ENCODE data around the gene FEN1. TPM values are rescaled to one million over a fixed set of nuclear protein-coding genes. Genes with fewer than 3 reads are reported as not detected.
A peak's percentile ranks its signal among the peaks of the same experiment; 100 is the strongest.

Gene FEN1
- total RNA-seq, 1 experiment from 2014 or later, result 21.5 TPM

DNA sequence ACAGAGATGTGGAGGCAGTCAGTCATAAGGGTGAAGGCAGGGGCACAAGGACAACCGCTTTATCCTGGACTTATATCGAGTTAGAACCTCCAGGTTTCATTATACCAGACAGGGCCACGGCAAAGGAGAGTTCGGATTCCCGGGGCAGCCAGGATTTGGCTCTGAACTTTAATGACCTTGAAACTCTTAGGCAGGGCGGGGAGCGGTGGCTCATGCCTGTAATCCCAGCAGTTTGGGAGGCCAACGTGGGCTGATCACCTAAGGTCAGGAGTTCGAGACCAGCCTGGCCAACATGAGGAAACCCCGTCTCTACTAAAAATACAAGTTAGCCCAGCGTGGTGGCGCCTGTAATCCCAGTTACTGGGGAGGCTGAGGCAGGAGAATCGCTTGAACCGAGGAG is 41.3 kb upstream of the FEN1 start:
- intact Hi-C loops (cut with micrococcal nuclease), result no loop called here
- H3K9me3 Mint-ChIP-seq (ENCODE audit: unreplicated experiment), result no peaks in the 10 kb centered on the region
- H3K4me1 Mint-ChIP-seq (ENCODE audit: insufficient read depth, unreplicated experiment), result peaks cover 9% of the 10 kb centered on the region
- no peaks in the 10 kb centered on the region for H3K36me3 Mint-ChIP-seq (ENCODE audit: insufficient read depth, unreplicated experiment)
- H3K4me3 Mint-ChIP-seq (ENCODE audit: unreplicated experiment), result no peak overlapping the region
- DNase-seq (ENCODE audit: unreplicated experiment), result no peak
- no peak overlapping the region for H3K27ac Mint-ChIP-seq (ENCODE audit: low read depth, unreplicated experiment)
- BruUV-seq (replicated peaks), result no TSS peak
- ChIA-PET POLR2A (interaction anchor here (0.6 kb wide), 1 partner anchor 97 kb away, joined by 3 read pairs; no protein-coding TSS in a partner anchor), CTCF (interaction anchor here (0.6 to 2.4 kb wide), 5 partner anchors 8 to 1783 kb away, joined by 3 to 12 read pairs (median 4); partner anchors contain the start of genes CPSF7 and SDHAF2)
- TF ChIP-seq CTCF (IDR thresholded peaks at IDR 0.05; ENCODE audit: unreplicated experiment), result no peak
- H3K27me3 Mint-ChIP-seq (ENCODE audit: insufficient read depth, unreplicated experiment), result peaks cover 19% of the 10 kb centered on the region

- H3K27me3 Mint-ChIP-seq (ENCODE audit: insufficient read depth, unreplicated experiment), result peaks cover 19% of the 10 kb centered on the region
- no peak for DNase-seq (ENCODE audit: unreplicated experiment)
- no TSS peak for BruUV-seq (replicated peaks)
Measured at GRCh38 chr11:61752117-61752924, 40.4 kb upstream of the FEN1 start, which contains the start of gene MYRF. TSS of gene MYRF (plus strand) at chr11:61752636. CDS start at chr11:61752745, 109 bp downstream.

GRCh38 chr11:61752925-61753521 is 39.7 kb upstream of the FEN1 start:
- no peaks in the 10 kb centered on the region for H3K9me3 Mint-ChIP-seq (ENCODE audit: unreplicated experiment)
- H3K4me1 Mint-ChIP-seq (ENCODE audit: insufficient read depth, unreplicated experiment), result peaks cover 12% of the 10 kb centered on the region
- intact Hi-C loops (cut with micrococcal nuclease), result no loop called here
- ChIA-PET POLR2A (interaction anchor here (0.6 kb wide), 1 partner anchor 359 kb away, joined by 5 read pairs; no protein-coding TSS in a partner anchor), CTCF (interaction anchor here (0.5 to 0.7 kb wide), 6 partner anchors 9 to 175 kb away, joined by 3 to 4 read pairs (median 3); no protein-coding TSS in a partner anchor)
- TF ChIP-seq CTCF (IDR thresholded peaks at IDR 0.05; ENCODE audit: unreplicated experiment), result no peak
- H3K27ac Mint-ChIP-seq (ENCODE audit: low read depth, unreplicated experiment), result no peak overlapping the region
- no peak overlapping the region for H3K4me3 Mint-ChIP-seq (ENCODE audit: unreplicated experiment)
- peaks cover 19% of the 10 kb centered on the region for H3K27me3 Mint-ChIP-seq (ENCODE audit: insufficient read depth, unreplicated experiment)
- no TSS peak for BruUV-seq (replicated peaks)
- H3K36me3 Mint-ChIP-seq (ENCODE audit: insufficient read depth, unreplicated experiment), result no peaks in the 10 kb centered on the region
- DNase-seq (ENCODE audit: unreplicated experiment), result no peak

More at GRCh38 chr11:61752117-61752924, 40.4 kb upstream of the FEN1 start, which contains the start of gene MYRF:
- no peak within 1 kb of the TSS for H3K4me3 Mint-ChIP-seq (ENCODE audit: unreplicated experiment)
- no peak within 1 kb of the TSS for H3K27ac Mint-ChIP-seq (ENCODE audit: low read depth, unreplicated experiment)
- POLR2A ChIA-PET, result no interaction called here
- CTCF ChIA-PET, result interaction anchor here (0.6 to 0.7 kb wide), 3 partner anchors 47 to 323 kb away, joined by 3 read pairs; partner anchors contain the start of genes CPSF7 and SDHAF2
- intact Hi-C loops (cut with micrococcal nuclease), result no loop called here
- no peaks in the 10 kb centered on the region for H3K36me3 Mint-ChIP-seq (ENCODE audit: insufficient read depth, unreplicated experiment)
- no peaks in the 10 kb centered on the region for H3K9me3 Mint-ChIP-seq (ENCODE audit: unreplicated experiment)
- H3K4me1 Mint-ChIP-seq (ENCODE audit: insufficient read depth, unreplicated experiment), result peaks cover 12% of the 10 kb centered on the region
- peak; percentile 35 for TF ChIP-seq CTCF (IDR thresholded peaks at IDR 0.05; ENCODE audit: unreplicated experiment)

DNA sequence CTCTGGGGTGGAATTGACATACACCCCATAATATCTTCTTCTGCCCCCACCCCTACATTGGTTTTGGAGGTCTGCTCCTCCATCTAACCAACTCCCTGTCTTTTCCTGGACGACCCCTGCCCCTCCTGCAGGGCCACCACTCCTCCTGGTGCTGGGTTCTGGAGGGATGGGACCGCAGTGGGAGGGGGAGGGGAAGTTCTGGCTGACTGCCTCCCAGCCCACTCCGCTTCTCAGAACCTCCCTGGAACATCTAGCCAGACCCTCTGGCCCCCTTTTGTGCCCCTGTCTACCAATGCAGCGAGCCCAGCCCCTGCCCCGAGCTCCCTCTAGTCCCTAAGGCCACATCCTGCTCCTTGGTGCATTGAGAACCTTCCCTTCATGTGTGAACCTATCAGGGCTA is 39.0 kb upstream of the FEN1 start:
- BruUV-seq (replicated peaks), result no TSS peak
- intact Hi-C loops (cut with micrococcal nuclease), result no loop called here
- DNase-seq (ENCODE audit: unreplicated experiment), result no peak
- H3K4me1 Mint-ChIP-seq (ENCODE audit: insufficient read depth, unreplicated experiment), result peaks cover 12% of the 10 kb centered on the region
- H3K9me3 Mint-ChIP-seq (ENCODE audit: unreplicated experiment), result no peaks in the 10 kb centered on the region
- H3K27me3 Mint-ChIP-seq (ENCODE audit: insufficient read depth, unreplicated experiment), result peaks cover 19% of the 10 kb centered on the region
- no peak overlapping the region for H3K4me3 Mint-ChIP-seq (ENCODE audit: unreplicated experiment)
- no peak overlapping the region for H3K27ac Mint-ChIP-seq (ENCODE audit: low read depth, unreplicated experiment)
- ChIA-PET POLR2A (interaction anchor here (0.6 kb wide), 1 partner anchor 359 kb away, joined by 5 read pairs; no protein-coding TSS in a partner anchor), CTCF (interaction anchor here (0.5 to 0.9 kb wide), 5 partner anchors 9 to 175 kb away, joined by 3 to 4 read pairs (median 3); no protein-coding TSS in a partner anchor)
- H3K36me3 Mint-ChIP-seq (ENCODE audit: insufficient read depth, unreplicated experiment), result no peaks in the 10 kb centered on the region
- TF ChIP-seq CTCF (IDR thresholded peaks at IDR 0.05; ENCODE audit: unreplicated experiment), result no peak

Measured in MCF 10A (cell line).